GM12865 (cell line): ENCODE measurements around the gene ITFG2.

Experiments
- DNase-seq: peaks from one replicate; pipeline ENCODE4 v3.0.0; 2010; ENCODE audit warnings: low read depth
- H3K4me3 ChIP-seq: 2 replicates; pipeline ENCODE4 v1.5.1; 2011; ENCODE audit warnings: mild to moderate bottlenecking, low read depth, low read length, control low read depth
- CTCF ChIP-seq: IDR thresholded peaks from 2 replicates; pipeline ENCODE4 v1.5.1; 2011; ENCODE audit warnings: low read length, control low read depth, low read depth, inconsistent platforms; ENCODE audit not compliant: insufficient read depth; ENCODE audit errors: missing control alignments

The ITFG2 gene

GRCh38 chr12:2855546-2855945 lies 43.1 kb downstream of the ITFG2 start:
- H3K4me3 ChIP-seq: no peak overlapping the region
- DNase-seq: no peak
- TF ChIP-seq CTCF: no peak

- H3K4me3 ChIP-seq: no peak overlapping the region
- no peak for TF ChIP-seq CTCF
- no peak for DNase-seq
Measured at GRCh38 chr12:2856051-2856450, 43.6 kb downstream of the ITFG2 start.

GRCh38 chr12:2857021-2857431 lies 44.6 kb downstream of the ITFG2 start, which contains the start of gene TEX52:
TSS of gene TEX52 (minus strand) at chr12:2857039. CDS start at chr12:2857026, 13 bp downstream.
- H3K4me3 ChIP-seq: no peak within 1 kb of the TSS
- no peak for TF ChIP-seq CTCF
- no peak for DNase-seq

GRCh38 chr12:2857576-2857975 lies 45.1 kb downstream of the ITFG2 start:
- no peak for DNase-seq
- no peak overlapping the region for H3K4me3 ChIP-seq
- TF ChIP-seq CTCF: no peak

- no peak for TF ChIP-seq CTCF
- no peak overlapping the region for H3K4me3 ChIP-seq
- no peak for DNase-seq
Measured at GRCh38 chr12:2858334-2858733, 45.9 kb downstream of the ITFG2 start.

GRCh38 chr12:2858944-2859421 lies 46.5 kb downstream of the ITFG2 start:
- TF ChIP-seq CTCF: no peak
- no peak overlapping the region for H3K4me3 ChIP-seq
- DNase-seq: no peak

GRCh38 chr12:2860170-2860569 lies 47.7 kb downstream of the ITFG2 start:
- no peak overlapping the region for H3K4me3 ChIP-seq
- TF ChIP-seq CTCF: no peak
- DNase-seq: no peak
